ENCODE results near the gene RFPL4AL1.

DNA sequence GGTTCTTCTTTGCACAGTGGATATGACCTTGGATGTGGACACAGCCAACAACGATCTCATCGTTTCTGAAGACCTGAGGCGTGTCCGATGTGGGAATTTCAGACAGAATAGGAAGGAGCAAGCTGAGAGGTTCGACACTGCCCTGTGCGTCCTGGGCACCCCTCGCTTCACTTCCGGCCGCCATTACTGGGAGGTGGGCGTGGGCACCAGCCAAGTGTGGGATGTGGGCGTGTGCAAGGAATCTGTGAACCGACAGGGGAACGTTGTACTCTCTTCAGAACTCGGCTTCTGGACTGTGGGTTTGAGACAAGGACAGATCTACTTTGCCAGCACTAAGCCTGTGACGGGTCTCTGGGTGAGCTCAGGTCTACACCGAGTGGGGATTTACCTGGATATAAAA is 9.4 kb downstream of the RFPL4AL1 start:
- TF ChIP-seq POLR2A (IDR thresholded peaks at IDR 0.05), result no peak
- TF ChIP-seq, protein P1, sequence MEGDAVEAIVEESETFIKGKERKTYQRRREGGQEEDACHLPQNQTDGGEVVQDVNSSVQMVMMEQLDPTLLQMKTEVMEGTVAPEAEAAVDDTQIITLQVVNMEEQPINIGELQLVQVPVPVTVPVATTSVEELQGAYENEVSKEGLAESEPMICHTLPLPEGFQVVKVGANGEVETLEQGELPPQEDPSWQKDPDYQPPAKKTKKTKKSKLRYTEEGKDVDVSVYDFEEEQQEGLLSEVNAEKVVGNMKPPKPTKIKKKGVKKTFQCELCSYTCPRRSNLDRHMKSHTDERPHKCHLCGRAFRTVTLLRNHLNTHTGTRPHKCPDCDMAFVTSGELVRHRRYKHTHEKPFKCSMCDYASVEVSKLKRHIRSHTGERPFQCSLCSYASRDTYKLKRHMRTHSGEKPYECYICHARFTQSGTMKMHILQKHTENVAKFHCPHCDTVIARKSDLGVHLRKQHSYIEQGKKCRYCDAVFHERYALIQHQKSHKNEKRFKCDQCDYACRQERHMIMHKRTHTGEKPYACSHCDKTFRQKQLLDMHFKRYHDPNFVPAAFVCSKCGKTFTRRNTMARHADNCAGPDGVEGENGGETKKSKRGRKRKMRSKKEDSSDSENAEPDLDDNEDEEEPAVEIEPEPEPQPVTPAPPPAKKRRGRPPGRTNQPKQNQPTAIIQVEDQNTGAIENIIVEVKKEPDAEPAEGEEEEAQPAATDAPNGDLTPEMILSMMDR (IDR thresholded peaks at IDR 0.05), result no peak

Measured in testis (tissue), 2 donors.